ENCODE measurements around the gene FANCC.

GRCh38 chr9:95147452-95148207 is 169.9 kb downstream of the FANCC start:
- no peak for TF ChIP-seq CTCF (IDR thresholded peaks at IDR 0.05)
- TF ChIP-seq POLR2A (IDR thresholded peaks at IDR 0.05), result no peak
